ENCODE measurements around the gene NUP43.

DNA sequence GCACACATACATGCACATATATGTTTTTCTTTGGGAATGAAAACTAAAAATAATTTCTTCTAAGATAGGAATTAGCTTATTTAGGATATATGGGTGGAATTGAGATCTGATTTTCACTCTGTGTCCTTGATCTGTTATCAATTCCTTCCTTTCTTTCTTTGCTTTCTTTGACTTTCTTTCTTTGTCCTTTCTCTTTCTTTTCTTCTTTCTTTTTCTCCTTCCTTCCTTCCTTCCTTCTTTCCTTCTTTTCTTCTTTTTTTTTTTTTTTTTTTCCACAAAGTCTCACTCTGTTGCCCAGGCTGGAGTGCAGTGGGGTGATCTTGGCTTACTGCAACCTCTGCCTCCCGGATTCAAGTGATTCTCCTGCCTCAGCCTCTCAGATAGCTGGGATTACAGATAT, 31.3 kb upstream of the NUP43 start:
- TF ChIP-seq, protein P1, sequence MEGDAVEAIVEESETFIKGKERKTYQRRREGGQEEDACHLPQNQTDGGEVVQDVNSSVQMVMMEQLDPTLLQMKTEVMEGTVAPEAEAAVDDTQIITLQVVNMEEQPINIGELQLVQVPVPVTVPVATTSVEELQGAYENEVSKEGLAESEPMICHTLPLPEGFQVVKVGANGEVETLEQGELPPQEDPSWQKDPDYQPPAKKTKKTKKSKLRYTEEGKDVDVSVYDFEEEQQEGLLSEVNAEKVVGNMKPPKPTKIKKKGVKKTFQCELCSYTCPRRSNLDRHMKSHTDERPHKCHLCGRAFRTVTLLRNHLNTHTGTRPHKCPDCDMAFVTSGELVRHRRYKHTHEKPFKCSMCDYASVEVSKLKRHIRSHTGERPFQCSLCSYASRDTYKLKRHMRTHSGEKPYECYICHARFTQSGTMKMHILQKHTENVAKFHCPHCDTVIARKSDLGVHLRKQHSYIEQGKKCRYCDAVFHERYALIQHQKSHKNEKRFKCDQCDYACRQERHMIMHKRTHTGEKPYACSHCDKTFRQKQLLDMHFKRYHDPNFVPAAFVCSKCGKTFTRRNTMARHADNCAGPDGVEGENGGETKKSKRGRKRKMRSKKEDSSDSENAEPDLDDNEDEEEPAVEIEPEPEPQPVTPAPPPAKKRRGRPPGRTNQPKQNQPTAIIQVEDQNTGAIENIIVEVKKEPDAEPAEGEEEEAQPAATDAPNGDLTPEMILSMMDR (IDR thresholded peaks at IDR 0.05; ENCODE audit: low read depth, low read length) = no peak
- TF ChIP-seq EZH2phosphoT487 (IDR thresholded peaks at IDR 0.05; ENCODE audit: low read depth) = no peak

Measured in OCI-LY3 (cell line).